Activated CD4-positive, alpha-beta T cell treated with anti-CD3 and anti-CD28 coated beads for 4 hours (primary cell): ENCODE results near the gene OR5D13.

Experiments
- DNase-seq, 2 donors: peaks; one replicate each; pipeline ENCODE4 v3.0.0-alpha.2; 2020

OR5D13 gene, protein sequence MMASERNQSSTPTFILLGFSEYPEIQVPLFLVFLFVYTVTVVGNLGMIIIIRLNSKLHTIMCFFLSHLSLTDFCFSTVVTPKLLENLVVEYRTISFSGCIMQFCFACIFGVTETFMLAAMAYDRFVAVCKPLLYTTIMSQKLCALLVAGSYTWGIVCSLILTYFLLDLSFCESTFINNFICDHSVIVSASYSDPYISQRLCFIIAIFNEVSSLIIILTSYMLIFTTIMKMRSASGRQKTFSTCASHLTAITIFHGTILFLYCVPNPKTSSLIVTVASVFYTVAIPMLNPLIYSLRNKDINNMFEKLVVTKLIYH

GRCh38 chr11:55773138-55773537, at the start of gene OR5D13:
TSS of gene OR5D13 (plus strand) at chr11:55773438. CDS start at chr11:55773438, 0 bp downstream.
- no peak for DNase-seq

- DNase-seq, result no peak
Measured at GRCh38 chr11:55726715-55727324, 46.4 kb upstream of the OR5D13 start.

GRCh38 chr11:55732936-55733335, 40.3 kb upstream of the OR5D13 start:
- no peak for DNase-seq

- DNase-seq, result no peak
Measured at GRCh38 chr11:55791606-55792005, 18.4 kb downstream of the OR5D13 start.

DNA sequence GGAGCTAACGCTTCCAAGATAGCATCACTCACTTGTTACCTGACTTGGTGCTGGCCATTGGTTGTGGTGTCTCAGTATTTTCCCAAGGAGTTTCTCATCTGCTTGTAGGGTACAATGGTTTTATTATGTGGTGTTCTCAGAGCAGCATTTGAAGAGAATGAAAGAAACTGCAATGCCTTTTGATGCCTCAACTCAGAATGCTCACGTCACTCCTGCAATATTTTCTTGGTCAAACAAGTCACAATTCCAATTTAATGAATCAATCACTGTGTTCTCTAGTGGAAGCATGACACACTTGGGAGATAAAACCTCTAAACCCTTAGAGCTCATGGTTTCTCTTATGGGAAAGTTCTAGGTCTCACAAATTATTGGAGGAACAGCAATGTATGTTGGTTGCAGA, 20.1 kb downstream of the OR5D13 start:
- no peak for DNase-seq

GRCh38 chr11:55795256-55795655, 22.0 kb downstream of the OR5D13 start, which contains the start of gene OR5D14:
TSS of gene OR5D14 (plus strand) at chr11:55795556. CDS start at chr11:55795556, 0 bp downstream.
- no peak for DNase-seq

- no peak for DNase-seq
Measured at GRCh38 chr11:55806248-55806647, 33.0 kb downstream of the OR5D13 start.

DNA sequence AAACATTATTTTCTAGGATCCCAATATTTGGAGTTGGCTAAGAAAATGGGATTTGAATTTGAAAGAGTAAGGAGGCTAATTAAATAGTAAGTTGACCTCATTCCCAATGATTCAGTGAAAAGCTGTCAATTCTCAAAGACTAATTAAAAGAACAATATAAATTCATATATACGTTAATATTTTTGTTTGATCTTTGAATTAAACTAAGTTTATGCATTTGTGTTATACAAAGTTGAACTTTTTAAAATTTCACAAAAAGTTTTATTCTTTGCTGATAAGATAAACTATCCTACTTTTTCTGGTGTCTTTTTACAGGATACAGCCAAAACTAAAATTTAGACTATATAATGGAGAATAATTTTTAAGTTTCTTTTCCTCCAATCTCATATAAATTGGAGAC, 37.8 kb downstream of the OR5D13 start, which contains the start of gene OR5L1:
TSS of gene OR5L1 (plus strand) at position 301 of the 400 bp plus-strand sequence. CDS start 100 bp downstream, outside the sequence.
- DNase-seq, result no peak

DNA sequence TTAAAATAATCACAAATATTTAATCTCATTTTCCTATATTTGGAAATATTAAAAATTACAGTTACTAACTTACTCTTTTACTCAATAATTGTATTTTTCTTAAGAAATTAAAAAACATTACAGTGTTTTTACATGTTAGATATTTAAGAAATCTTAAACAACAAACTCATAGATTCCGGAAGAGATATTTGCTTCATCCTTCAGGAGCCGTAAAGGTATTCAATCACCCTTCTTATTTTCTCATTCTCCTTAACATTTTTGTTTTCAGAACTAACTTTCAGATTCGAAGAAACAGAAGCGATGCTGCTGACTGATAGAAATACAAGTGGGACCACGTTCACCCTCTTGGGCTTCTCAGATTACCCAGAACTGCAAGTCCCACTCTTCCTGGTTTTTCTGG, 46.1 kb downstream of the OR5D13 start, which contains the start of gene OR5D18:
TSS of gene OR5D18 (plus strand) at position 301 of the 400 bp plus-strand sequence. CDS start at position 301, 0 bp downstream.
- DNase-seq, result no peak
